ENCODE measurements around the gene TMEM91.

- TF ChIP-seq EZH2 (IDR thresholded peaks at IDR 0.05; ENCODE audit: borderline replicate concordance) (no peak), CTCF (IDR thresholded peaks at IDR 0.05; ENCODE audit: poor library complexity) (no peak), EZH2phosphoT487 (IDR thresholded peaks at IDR 0.05; ENCODE audit: low read depth, severe bottlenecking, unreplicated experiment) (no peak)
Measured at GRCh38 chr19:41357746-41358145, 18.6 kb upstream of the TMEM91 start.
